Lung (tissue), 12 donors: ENCODE results near the gene SLC16A2. TPM values are rescaled to one million over a fixed set of nuclear protein-coding genes. Genes with fewer than 3 reads are reported as not detected.

Experiments used
- ATAC-seq: fragments of 200-7000 bp; cut with Tn5 transposase; one replicate; pipeline ENCODE4 v1.9.1; 2020; ENCODE audit warnings: moderate number of reproducible peaks; ENCODE audit not compliant: insufficient read depth, low FRiP score
- DNase-seq, 3 donors: peaks; one replicate each; pipeline ENCODE4 v3.0.0-alpha.2; 2013 to 2017
- H3K27ac ChIP-seq, 2 donors: one replicate each; pipeline ENCODE4 v1.5.1; 2013; ENCODE audit warnings: mild to moderate bottlenecking in 2 of 2, moderate library complexity in 2 of 2, control low read depth in 1 of 2, inconsistent platforms in 1 of 2, low read depth in 1 of 2, low read length in 1 of 2
- H3K27me3 ChIP-seq, 3 donors: one replicate each; pipeline ENCODE4 v1.5.1; 2013; ENCODE audit warnings: low read length in 2 of 3; ENCODE audit not compliant: control insufficient read depth in 3 of 3, insufficient read depth in 3 of 3
- H3K36me3 ChIP-seq, 4 donors: one replicate each; pipeline ENCODE4 v1.5.1; 2013; ENCODE audit warnings: low read length in 4 of 4, mild to moderate bottlenecking in 1 of 4, moderate library complexity in 1 of 4; ENCODE audit not compliant: control insufficient read depth in 4 of 4, insufficient read depth in 4 of 4
- H3K4me1 ChIP-seq, 5 donors: one replicate each; pipeline ENCODE4 v1.5.1; 2013; ENCODE audit warnings: low read length in 5 of 5, mild to moderate bottlenecking in 2 of 5, moderate library complexity in 1 of 5; ENCODE audit not compliant: control insufficient read depth in 5 of 5, insufficient read depth in 5 of 5
- H3K4me3 ChIP-seq: one replicate; pipeline ENCODE4 v1.5.1; 2013; ENCODE audit warnings: mild to moderate bottlenecking, control low read depth, moderate library complexity
- H3K9ac ChIP-seq, 2 donors: one replicate each; pipeline ENCODE4 v1.5.1; 2013; ENCODE audit warnings: low read length in 2 of 2, control low read depth in 1 of 2; ENCODE audit not compliant: insufficient read depth in 1 of 2
- H3K9me3 ChIP-seq, 4 donors: one replicate each; pipeline ENCODE4 v1.5.1; 2013; ENCODE audit warnings: low read length in 3 of 4, mild to moderate bottlenecking in 1 of 4, moderate library complexity in 1 of 4; ENCODE audit not compliant: control insufficient read depth in 4 of 4, insufficient read depth in 3 of 4
- CTCF ChIP-seq: IDR thresholded peaks from 2 replicates; pipeline ENCODE4 v1.5.1; 2012; ENCODE audit warnings: mild to moderate bottlenecking; ENCODE audit errors: control extremely low read depth, extremely low read depth
- WGBS, 2 donors: extraction: QIAGEN DNeasy Blood & Tissue Kit; methylation state at CpG; one replicate each; pipeline ENCODE4 v1.1.7; 2013; 5-methylcytosine and 5-hydroxymethylcytosine counted together
- polyA plus RNA-seq, 2 donors: library from polyadenylated mRNA; stranded (reverse); fragments of 200-250 nt; gene quantifications; one replicate each; pipeline ENCODE4 v1.2.1, GENCODE V29; 2013
- total RNA-seq, 2 donors: library from RNA; depleted of rRNA in 1 of 2; stranded (reverse); fragments of >200 nt in 1 of 2; gene quantifications; one replicate each; pipeline ENCODE4 v1.2.1, GENCODE V29; 2014 to 2021
- donor health status: control.
- donor health status: control.
- donor health status: Bipolar disorder and iron deficiency.
- donor health status: healthy.
- donor health status: DM: yes; HTN: yes; CAD: no.

SLC16A2 gene
- total and polyA plus RNA-seq, 4 donors, result 2.1 to 13.4 (median 8.3) TPM

GRCh38 chrX:74490247-74490646, 69.0 kb downstream of the SLC16A2 start:
- H3K9me3 ChIP-seq, result no peaks in the 10 kb centered on the region
- no peak overlapping the region for H3K4me3 ChIP-seq
- no peaks in the 10 kb centered on the region for H3K36me3 ChIP-seq
- no peak for ATAC-seq
- no peak overlapping the region for H3K27ac ChIP-seq
- H3K4me1 ChIP-seq, result no peaks in the 10 kb centered on the region
- no peak for TF ChIP-seq CTCF
- no peak overlapping the region for H3K9ac ChIP-seq
- H3K27me3 ChIP-seq, result no peaks in the 10 kb centered on the region
- no peak for DNase-seq
- WGBS, 2 donors, result 55 to 100% methylated on average over 1 of the region's 1 CpG

GRCh38 chrX:74492720-74493201, 71.5 kb downstream of the SLC16A2 start:
- 45 to 80% methylated on average over 3 of the region's 3 CpGs for WGBS, 2 donors

GRCh38 chrX:74493806-74494205, 72.5 kb downstream of the SLC16A2 start:
- ATAC-seq, result no peak
- Histone ChIP-seq H3K36me3 (no peaks in the 10 kb centered on the region), H3K9me3 (peaks cover 0 to 1% (median 0%) of the 10 kb centered on the region in 4 donors), H3K4me1 (no peaks in the 10 kb centered on the region), H3K4me3 (no peak overlapping the region), H3K27ac (no peak overlapping the region), H3K27me3 (peaks cover 0 to 3% (median 0%) of the 10 kb centered on the region in 3 donors), H3K9ac (no peak overlapping the region)
- 55 to 83% methylated on average over 3 of the region's 3 CpGs for WGBS, 2 donors
- no peak for TF ChIP-seq CTCF
- no peak for DNase-seq

More at GRCh38 chrX:74492720-74493201, 71.5 kb downstream of the SLC16A2 start:
- H3K9me3 ChIP-seq, result no peaks in the 10 kb centered on the region
- no peaks in the 10 kb centered on the region for H3K36me3 ChIP-seq
- no peak overlapping the region for H3K27ac ChIP-seq
- DNase-seq, result no peak
- no peak overlapping the region for H3K9ac ChIP-seq
- no peak for ATAC-seq
- H3K27me3 ChIP-seq, result peaks cover 0 to 3% (median 0%) of the 10 kb centered on the region in 3 donors
- no peak for TF ChIP-seq CTCF
- no peak overlapping the region for H3K4me3 ChIP-seq
- no peaks in the 10 kb centered on the region for H3K4me1 ChIP-seq

- DNase-seq (no peak), ATAC-seq (no peak)
- H3K9ac ChIP-seq, result no peak overlapping the region
- H3K4me3 ChIP-seq, result no peak overlapping the region
- peaks cover 0 to 2% (median 0%) of the 10 kb centered on the region in 4 donors for H3K9me3 ChIP-seq
- no peak for TF ChIP-seq CTCF
- H3K4me1 ChIP-seq, result no peaks in the 10 kb centered on the region
- no peak overlapping the region for H3K27ac ChIP-seq
- peaks cover 0 to 9% (median 0%) of the 10 kb centered on the region in 3 donors for H3K27me3 ChIP-seq
- H3K36me3 ChIP-seq, result no peaks in the 10 kb centered on the region
Measured at GRCh38 chrX:74498924-74499323, 77.6 kb downstream of the SLC16A2 start.
